Astrocyte (in vitro differentiated cells and primary cell): Measurements from ENCODE around the gene UBALD1. TPM values are rescaled to one million over a fixed set of nuclear protein-coding genes. Genes with fewer than 3 reads are reported as not detected.

Experiments
- DNase-seq: peaks from one replicate; pipeline ENCODE4 v3.0.0-alpha.2; 2010; ENCODE audit warnings: low read depth
- FAIRE-seq: peaks from 2 replicates; lab custom pipeline; 2011; peaks lifted over from hg19 to GRCh38; lab: Jason Lieb, UNC
- H2AFZ ChIP-seq: 2 replicates; pipeline ENCODE4 v1.6.0; 2012; ENCODE audit warnings: low read depth, low read length, inconsistent platforms
- H3K27ac ChIP-seq: 2 replicates; pipeline ENCODE4 v1.5.1; 2011; ENCODE audit warnings: low read depth, low read length, inconsistent platforms
- H3K27me3 ChIP-seq: 2 replicates; pipeline ENCODE4 v1.6.0; 2011; ENCODE audit warnings: low read length, inconsistent platforms; ENCODE audit not compliant: insufficient read depth
- H3K36me3 ChIP-seq: 2 replicates; pipeline ENCODE4 v1.5.1; 2011; ENCODE audit warnings: low read length, inconsistent platforms; ENCODE audit not compliant: insufficient read depth
- H3K4me1 ChIP-seq: 2 replicates; pipeline ENCODE4 v1.5.1; 2011; ENCODE audit warnings: low read length, inconsistent platforms; ENCODE audit not compliant: insufficient read depth
- H3K4me2 ChIP-seq: 2 replicates; pipeline ENCODE4 v1.6.0; 2012; ENCODE audit warnings: low read length, inconsistent platforms
- H3K4me3 ChIP-seq: 2 replicates; pipeline ENCODE4 v1.5.1; 2011; ENCODE audit warnings: low read depth, mild to moderate bottlenecking, low read length, inconsistent platforms; ENCODE audit not compliant: insufficient read depth
- H3K79me2 ChIP-seq: 2 replicates; pipeline ENCODE4 v1.6.0; 2012; ENCODE audit warnings: mild to moderate bottlenecking, low read length, inconsistent platforms; ENCODE audit not compliant: insufficient read depth
- H3K9ac ChIP-seq: 2 replicates; pipeline ENCODE4 v1.6.0; 2012; ENCODE audit warnings: mild to moderate bottlenecking, low read length, inconsistent platforms
- H3K9me3 ChIP-seq: 2 replicates; pipeline ENCODE4 v1.5.1; 2012; ENCODE audit warnings: low read depth, mild to moderate bottlenecking, low read length, inconsistent platforms; ENCODE audit not compliant: insufficient read depth
- H4K20me1 ChIP-seq: 2 replicates; pipeline ENCODE4 v1.6.0; 2012; ENCODE audit warnings: low read length, inconsistent platforms; ENCODE audit not compliant: insufficient read depth
- H3K27ac Mint-ChIP-seq: one replicate; pipeline ENCODE4 v1.8.0; 2021; ENCODE audit warnings: mild to moderate bottlenecking, mixed read lengths; ENCODE audit not compliant: unreplicated experiment
- H3K27me3 Mint-ChIP-seq: one replicate; pipeline ENCODE4 v1.8.0; 2021; ENCODE audit warnings: low read depth, mixed read lengths; ENCODE audit not compliant: unreplicated experiment
- H3K36me3 Mint-ChIP-seq: one replicate; pipeline ENCODE4 v1.8.0; 2021; ENCODE audit warnings: low read depth, mixed read lengths; ENCODE audit not compliant: unreplicated experiment
- H3K4me1 Mint-ChIP-seq: one replicate; pipeline ENCODE4 v1.8.0; 2021; ENCODE audit warnings: low read depth, mixed read lengths; ENCODE audit not compliant: unreplicated experiment
- H3K4me3 Mint-ChIP-seq: one replicate; pipeline ENCODE4 v1.8.0; 2021; ENCODE audit warnings: mild to moderate bottlenecking, moderate library complexity, mixed read lengths; ENCODE audit not compliant: unreplicated experiment
- H3K9me3 Mint-ChIP-seq: one replicate; pipeline ENCODE4 v1.8.0; 2021; ENCODE audit warnings: mild to moderate bottlenecking, mixed read lengths; ENCODE audit not compliant: unreplicated experiment
- EZH2 ChIP-seq: IDR thresholded peaks from 2 replicates; pipeline ENCODE4 v1.6.1; 2012; ENCODE audit warnings: mild to moderate bottlenecking, low read length, inconsistent platforms; ENCODE audit not compliant: insufficient read depth
- total RNA-seq: library from RNA; stranded (reverse); gene quantifications from 2 replicates; pipeline ENCODE4 v1.2.1, GENCODE V29; 2021
- TF ChIP-seq, protein P1 (sequence below): IDR thresholded peaks from 2 replicates; pipeline ENCODE4 v1.5.1; 2011; ENCODE audit warnings: low read depth, mild to moderate bottlenecking, inconsistent platforms, low read length, moderate library complexity; ENCODE audit not compliant: insufficient read depth

The UBALD1 gene
- total RNA-seq, 1 donor from 2014 or later = 53.0 TPM

DNA sequence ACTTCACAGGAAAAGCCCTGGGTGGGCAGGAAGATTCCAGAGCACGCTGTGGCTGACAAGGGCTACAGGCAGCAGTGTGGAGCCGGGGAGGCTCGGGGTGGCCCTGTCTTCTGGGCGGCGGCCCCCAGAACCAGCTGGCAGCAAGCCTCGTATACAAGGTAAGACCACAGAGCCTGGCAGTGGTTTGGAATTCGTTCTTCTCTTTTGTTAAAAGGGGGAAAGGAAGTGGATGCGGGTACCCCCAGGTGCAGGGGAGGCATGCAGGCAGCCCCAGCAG lies 6.0 kb downstream of the UBALD1 start:
- peaks cover 9% of the 10 kb centered on the region for H3K4me1 ChIP-seq
- Mint-ChIP-seq H3K4me3 (no peak overlapping the region), H3K4me1 (no peaks in the 10 kb centered on the region), H3K36me3 (no peaks in the 10 kb centered on the region), H3K27ac (no peak overlapping the region), H3K27me3 (no peaks in the 10 kb centered on the region), H3K9me3 (no peaks in the 10 kb centered on the region)
- peaks cover 60% of the 10 kb centered on the region for H4K20me1 ChIP-seq
- no peak overlapping the region for H3K4me3 ChIP-seq
- H3K27ac ChIP-seq = no peak overlapping the region
- no peak overlapping the region for H3K4me2 ChIP-seq
- H3K9me3 ChIP-seq = no peaks in the 10 kb centered on the region
- DNase-seq (no peak), FAIRE-seq (no peak)
- H3K36me3 ChIP-seq = no peaks in the 10 kb centered on the region
- TF ChIP-seq, protein P1, sequence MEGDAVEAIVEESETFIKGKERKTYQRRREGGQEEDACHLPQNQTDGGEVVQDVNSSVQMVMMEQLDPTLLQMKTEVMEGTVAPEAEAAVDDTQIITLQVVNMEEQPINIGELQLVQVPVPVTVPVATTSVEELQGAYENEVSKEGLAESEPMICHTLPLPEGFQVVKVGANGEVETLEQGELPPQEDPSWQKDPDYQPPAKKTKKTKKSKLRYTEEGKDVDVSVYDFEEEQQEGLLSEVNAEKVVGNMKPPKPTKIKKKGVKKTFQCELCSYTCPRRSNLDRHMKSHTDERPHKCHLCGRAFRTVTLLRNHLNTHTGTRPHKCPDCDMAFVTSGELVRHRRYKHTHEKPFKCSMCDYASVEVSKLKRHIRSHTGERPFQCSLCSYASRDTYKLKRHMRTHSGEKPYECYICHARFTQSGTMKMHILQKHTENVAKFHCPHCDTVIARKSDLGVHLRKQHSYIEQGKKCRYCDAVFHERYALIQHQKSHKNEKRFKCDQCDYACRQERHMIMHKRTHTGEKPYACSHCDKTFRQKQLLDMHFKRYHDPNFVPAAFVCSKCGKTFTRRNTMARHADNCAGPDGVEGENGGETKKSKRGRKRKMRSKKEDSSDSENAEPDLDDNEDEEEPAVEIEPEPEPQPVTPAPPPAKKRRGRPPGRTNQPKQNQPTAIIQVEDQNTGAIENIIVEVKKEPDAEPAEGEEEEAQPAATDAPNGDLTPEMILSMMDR = no peak
- TF ChIP-seq EZH2 = no peak
- peaks cover 37% of the 10 kb centered on the region for H3K79me2 ChIP-seq
- H2AFZ ChIP-seq = no peak overlapping the region
- H3K9ac ChIP-seq = no peak overlapping the region
- peaks cover 4% of the 10 kb centered on the region for H3K27me3 ChIP-seq

DNA sequence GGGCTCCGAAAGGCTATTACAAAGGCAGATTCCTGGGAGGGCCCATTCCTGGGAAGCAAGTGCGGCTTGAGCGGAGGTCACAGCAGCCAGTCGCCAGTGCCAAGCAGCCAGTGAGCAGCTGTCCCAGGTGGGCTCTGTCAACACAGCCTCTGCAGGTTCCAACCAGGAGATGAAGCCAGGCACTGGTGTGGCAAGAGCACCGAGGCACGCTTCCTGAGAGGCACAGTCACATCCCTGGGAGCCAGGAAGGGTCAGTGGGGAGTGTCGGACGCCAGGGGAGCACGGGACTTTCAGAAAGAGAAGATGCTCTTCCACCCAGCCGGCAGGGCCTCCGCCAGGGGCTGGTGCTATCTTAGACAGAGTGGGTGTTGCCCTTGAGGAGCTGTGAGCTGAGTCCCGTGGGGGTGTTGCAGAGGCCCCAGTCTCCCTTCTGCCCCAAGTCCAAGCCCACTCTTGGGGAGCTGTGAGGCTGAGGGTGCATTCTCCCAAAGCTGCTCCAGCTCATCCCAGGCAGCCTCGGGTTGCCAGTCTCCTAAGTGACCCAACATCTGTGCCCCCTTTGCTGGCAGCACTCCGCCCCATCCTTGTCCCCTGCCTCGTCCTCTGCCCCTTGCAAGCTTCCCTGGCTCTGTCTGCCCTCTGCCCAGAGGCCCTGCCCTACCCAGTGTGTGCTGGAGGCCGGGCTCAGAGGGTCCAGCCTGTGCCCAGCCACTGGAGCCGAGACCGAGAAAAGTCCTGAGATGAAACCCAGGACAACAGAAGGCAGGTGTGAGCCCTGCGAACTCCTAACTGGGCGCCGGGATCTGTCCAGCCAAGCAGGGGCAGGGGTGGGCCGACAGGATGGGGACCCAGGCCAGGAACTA lies 6.6 kb downstream of the UBALD1 start:
- H3K36me3 Mint-ChIP-seq = no peaks in the 10 kb centered on the region
- FAIRE-seq = no peak
- H3K27ac ChIP-seq = no peak overlapping the region
- H3K27me3 Mint-ChIP-seq = no peaks in the 10 kb centered on the region
- no peaks in the 10 kb centered on the region for H3K9me3 ChIP-seq
- TF ChIP-seq, protein P1 = no peak
- no peak for TF ChIP-seq EZH2
- H3K4me3 ChIP-seq = no peak overlapping the region
- no peak overlapping the region for H3K27ac Mint-ChIP-seq
- no peaks in the 10 kb centered on the region for H3K4me1 Mint-ChIP-seq
- no peak overlapping the region for H3K9ac ChIP-seq
- no peak overlapping the region for H3K4me2 ChIP-seq
- no peak for DNase-seq
- peaks cover 4% of the 10 kb centered on the region for H3K27me3 ChIP-seq
- H3K9me3 Mint-ChIP-seq = no peaks in the 10 kb centered on the region
- H3K4me3 Mint-ChIP-seq = no peak overlapping the region
- H3K36me3 ChIP-seq = no peaks in the 10 kb centered on the region
- peaks cover 31% of the 10 kb centered on the region for H3K79me2 ChIP-seq
- H3K4me1 ChIP-seq = peaks cover 4% of the 10 kb centered on the region
- no peak overlapping the region for H2AFZ ChIP-seq
- peaks cover 54% of the 10 kb centered on the region for H4K20me1 ChIP-seq

DNA sequence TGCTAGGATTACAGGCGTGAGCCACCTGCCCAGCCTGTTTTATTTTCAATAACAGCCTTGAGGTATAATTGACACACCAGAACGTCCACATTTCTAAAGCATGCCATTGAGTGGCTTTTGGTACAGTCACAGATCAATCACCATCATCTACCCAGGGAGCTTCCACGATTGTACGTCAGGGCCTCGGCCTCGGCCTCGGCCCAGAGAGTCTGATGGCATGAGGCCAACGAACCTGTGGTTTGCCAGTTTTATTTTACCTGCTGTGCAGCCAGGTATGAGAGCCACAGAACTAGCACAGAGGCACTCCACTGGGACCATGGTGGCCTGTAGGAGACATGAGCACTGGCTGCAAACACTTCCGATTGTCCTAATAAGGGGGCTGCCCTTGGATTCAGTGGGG lies 8.3 kb downstream of the UBALD1 start:
- Histone ChIP-seq H3K79me2 (peaks cover 14% of the 10 kb centered on the region), H3K9ac (no peak overlapping the region), H3K27ac (no peak overlapping the region), H3K36me3 (no peaks in the 10 kb centered on the region), H3K9me3 (no peaks in the 10 kb centered on the region), H3K4me1 (no peaks in the 10 kb centered on the region), H3K27me3 (peaks cover 4% of the 10 kb centered on the region), H4K20me1 (peaks cover 38% of the 10 kb centered on the region), H3K4me2 (no peak overlapping the region), H2AFZ (no peak overlapping the region), H3K4me3 (no peak overlapping the region)
- Mint-ChIP-seq H3K9me3 (no peaks in the 10 kb centered on the region), H3K4me1 (no peaks in the 10 kb centered on the region), H3K4me3 (no peak overlapping the region), H3K36me3 (no peaks in the 10 kb centered on the region), H3K27me3 (no peaks in the 10 kb centered on the region), H3K27ac (no peak overlapping the region)
- DNase-seq (no peak), FAIRE-seq (no peak)
- TF ChIP-seq, protein P1 = no peak
- TF ChIP-seq EZH2 = no peak
